G401.6 (cell line): ENCODE data around the gene PAM.
"Not testable (repeated sequence)": the region's sequence is repeated elsewhere in the genome, so short reads cannot be mapped to it uniquely, and the experiment has no call there.

Experiments
- FAIRE-seq: peaks from 2 replicates; lab custom pipeline; 2012; peaks lifted over from hg19 to GRCh38; lab: Jason Lieb, UNC

The PAM gene

GRCh38 chr5:102751903-102752376 lies 3.2 kb upstream of the PAM start:
- FAIRE-seq, result not testable (repeated sequence)

- no peak for FAIRE-seq
Observed at GRCh38 chr5:102753889-102754766, 977 bp upstream of the PAM start.

- FAIRE-seq, result no peak
Observed at GRCh38 chr5:102755686-102756371, 724 bp downstream of the PAM start.

GRCh38 chr5:102758576-102758975 lies 3.5 kb downstream of the PAM start:
- no peak for FAIRE-seq

- no peak for FAIRE-seq
Observed at GRCh38 chr5:102759289-102759688, 4.2 kb downstream of the PAM start.

GRCh38 chr5:102759700-102760099 lies 4.6 kb downstream of the PAM start:
- no peak for FAIRE-seq

- no peak for FAIRE-seq
Observed at GRCh38 chr5:102760815-102761214, 5.7 kb downstream of the PAM start.

GRCh38 chr5:102762095-102762534 lies 7.0 kb downstream of the PAM start:
- FAIRE-seq, result no peak

GRCh38 chr5:102762562-102763227 lies 7.6 kb downstream of the PAM start:
- no peak for FAIRE-seq

- no peak for FAIRE-seq
Observed at GRCh38 chr5:102763734-102764133, 8.6 kb downstream of the PAM start.

- FAIRE-seq, result no peak
Observed at GRCh38 chr5:102764381-102765004, 9.4 kb downstream of the PAM start.

GRCh38 chr5:102765350-102765749 lies 10.2 kb downstream of the PAM start:
- no peak for FAIRE-seq

GRCh38 chr5:102766295-102767090 lies 11.4 kb downstream of the PAM start:
- FAIRE-seq, result no peak

GRCh38 chr5:102767862-102768261 lies 12.8 kb downstream of the PAM start:
- no peak for FAIRE-seq

GRCh38 chr5:102770803-102771202 lies 15.7 kb downstream of the PAM start:
- FAIRE-seq, result no peak

- FAIRE-seq, result no peak
Observed at GRCh38 chr5:102771435-102771834, 16.3 kb downstream of the PAM start.

- no peak for FAIRE-seq
Observed at GRCh38 chr5:102772273-102772672, 17.2 kb downstream of the PAM start.

- FAIRE-seq, result no peak
Observed at GRCh38 chr5:102773133-102773532, 18.0 kb downstream of the PAM start.

- FAIRE-seq, result not testable (repeated sequence)
Observed at GRCh38 chr5:102775756-102776155, 20.7 kb downstream of the PAM start.

GRCh38 chr5:102777099-102777498 lies 22.0 kb downstream of the PAM start:
- FAIRE-seq, result no peak

- no peak for FAIRE-seq
Observed at GRCh38 chr5:102778478-102778877, 23.4 kb downstream of the PAM start.

GRCh38 chr5:102781359-102781758 lies 26.3 kb downstream of the PAM start:
- no peak for FAIRE-seq
